ENCODE results near the gene IRX4.
A peak's percentile ranks its signal among the peaks of the same experiment; 100 is the strongest.

IRX4 gene

DNA sequence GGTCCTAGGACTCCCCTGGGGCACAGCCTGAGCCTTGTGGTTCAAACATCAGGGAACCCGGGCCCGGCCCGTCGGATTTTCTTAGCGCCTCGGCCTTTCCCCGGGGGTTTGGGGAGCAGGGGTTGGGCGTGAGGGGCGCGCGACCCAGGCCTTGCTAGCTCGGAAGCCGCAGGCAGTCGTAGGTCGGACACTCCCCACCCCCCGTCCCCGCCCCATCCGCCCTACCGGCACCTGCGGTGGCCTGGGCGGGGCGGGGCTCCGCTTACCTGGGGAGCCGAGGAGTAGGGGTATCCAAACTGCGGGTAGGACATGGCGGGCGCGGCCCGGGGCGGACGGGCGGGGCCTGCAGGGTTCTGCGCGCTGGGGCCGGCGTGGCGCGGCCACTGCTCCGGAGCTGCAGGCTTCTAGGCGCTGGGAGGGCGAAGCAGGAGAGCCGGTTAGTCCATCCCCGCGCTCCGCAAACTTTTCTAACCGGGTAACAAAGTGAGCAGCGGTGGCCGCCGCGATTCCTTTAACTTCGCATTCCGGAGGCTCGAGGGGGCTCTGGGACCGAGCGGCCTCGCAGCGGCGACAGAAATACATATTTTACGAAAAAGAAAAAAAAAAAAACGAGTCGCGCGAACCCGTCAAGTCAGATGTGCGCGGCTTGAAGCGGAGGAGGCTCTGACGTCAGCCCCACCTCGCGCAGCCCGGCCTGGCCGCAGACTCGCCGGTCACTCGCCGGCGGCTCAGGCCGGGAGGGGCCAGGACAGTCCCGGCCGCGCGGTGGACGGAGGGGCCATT is at the start of gene IRX4:
TSS of gene IRX4 (minus strand) at position 589 of the 783 bp plus-strand sequence. CDS start at position 311, 278 bp downstream.
- DNase-seq (ENCODE audit: low spot score): no peak

DNA sequence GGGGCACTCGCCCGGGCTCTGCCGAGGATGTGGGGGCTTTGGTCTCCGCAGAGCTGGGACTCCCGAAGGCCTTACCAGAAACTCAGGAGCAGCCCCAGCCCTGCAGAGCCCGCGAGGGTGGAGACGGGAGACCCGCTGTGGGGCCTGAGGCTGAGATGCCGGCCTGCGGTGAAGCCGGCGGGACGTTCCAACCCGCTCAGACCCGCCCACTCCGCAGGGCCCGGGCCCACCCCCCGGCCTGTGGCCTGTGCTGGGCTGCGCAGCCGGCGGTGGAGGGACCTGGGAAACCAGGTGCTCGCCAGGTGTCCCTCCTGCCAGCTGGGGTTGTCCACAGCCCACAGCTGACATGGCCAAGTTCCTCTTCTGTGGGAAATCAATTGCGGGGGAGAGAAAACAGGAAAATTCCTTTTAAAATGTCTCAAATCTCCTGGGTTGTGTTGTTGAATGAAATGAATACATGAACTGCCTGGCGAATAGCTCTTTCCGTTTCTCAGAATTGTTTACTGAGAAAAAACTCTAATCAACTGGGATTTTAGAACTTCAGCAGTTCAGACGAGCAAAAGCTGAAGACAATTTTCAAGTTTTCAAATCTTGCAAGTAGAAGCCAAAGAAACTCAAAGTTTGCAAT is 49.0 kb upstream of the IRX4 start:
- peak; percentile 75 for DNase-seq (ENCODE audit: low spot score)

DNA sequence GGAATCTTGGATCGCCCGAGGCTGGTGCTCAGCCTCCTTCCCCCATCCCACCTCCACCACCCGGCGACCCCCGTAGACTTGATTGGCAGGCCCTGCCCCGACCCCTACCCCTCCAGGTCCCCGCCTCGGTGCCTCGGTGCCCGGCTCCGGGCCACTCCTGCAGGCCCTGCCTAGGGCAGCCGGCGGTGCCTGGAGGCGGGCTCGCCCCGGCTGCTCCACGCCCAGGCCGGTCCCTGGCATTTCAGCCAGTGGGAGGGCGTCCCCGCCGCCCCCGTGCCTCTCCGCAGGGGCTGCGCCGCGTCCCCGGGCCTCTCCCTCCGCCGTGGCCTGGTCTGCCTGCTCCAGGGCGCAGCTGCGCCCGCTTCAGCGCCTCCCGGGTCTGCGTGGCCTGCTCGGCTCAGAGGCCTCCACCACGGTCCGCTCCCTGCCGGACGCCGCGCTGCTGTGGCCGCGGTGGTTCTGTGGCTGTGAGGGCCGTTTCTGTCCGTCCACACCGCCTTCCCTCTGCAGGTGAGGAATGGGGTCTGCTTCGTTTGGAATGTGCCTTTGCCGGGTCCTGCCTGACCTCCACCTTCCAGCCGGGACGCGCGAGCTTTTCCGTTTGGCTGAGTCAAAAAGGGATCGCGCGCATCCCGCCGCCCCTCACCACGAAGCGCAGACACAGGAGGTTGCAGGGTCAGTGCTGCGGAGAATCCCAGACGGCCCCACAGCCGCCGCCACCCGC is 48.3 kb upstream of the IRX4 start:
- DNase-seq (ENCODE audit: low spot score): peak; percentile 82

DNA sequence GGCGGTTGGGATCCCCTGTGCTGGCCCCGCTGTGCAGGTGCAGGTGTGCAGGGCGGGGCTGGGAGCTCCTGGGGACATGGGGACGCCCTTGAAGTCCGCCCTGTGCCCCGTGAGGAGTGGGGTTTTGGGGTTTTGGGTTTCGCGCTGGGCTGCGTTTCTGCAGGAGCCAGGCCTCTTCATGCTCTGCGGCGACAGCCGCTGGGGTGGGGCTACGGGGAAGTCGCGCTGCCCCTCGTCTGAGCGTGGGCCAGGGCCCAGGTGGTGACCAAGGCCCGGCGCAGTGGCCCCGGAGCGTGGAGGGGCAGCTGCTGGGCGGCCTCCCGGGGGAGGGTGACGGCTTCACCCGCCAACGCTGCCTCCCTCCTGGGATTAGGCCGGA is 47.8 kb upstream of the IRX4 start:
- peak; percentile 30 for DNase-seq (ENCODE audit: low spot score)

DNA sequence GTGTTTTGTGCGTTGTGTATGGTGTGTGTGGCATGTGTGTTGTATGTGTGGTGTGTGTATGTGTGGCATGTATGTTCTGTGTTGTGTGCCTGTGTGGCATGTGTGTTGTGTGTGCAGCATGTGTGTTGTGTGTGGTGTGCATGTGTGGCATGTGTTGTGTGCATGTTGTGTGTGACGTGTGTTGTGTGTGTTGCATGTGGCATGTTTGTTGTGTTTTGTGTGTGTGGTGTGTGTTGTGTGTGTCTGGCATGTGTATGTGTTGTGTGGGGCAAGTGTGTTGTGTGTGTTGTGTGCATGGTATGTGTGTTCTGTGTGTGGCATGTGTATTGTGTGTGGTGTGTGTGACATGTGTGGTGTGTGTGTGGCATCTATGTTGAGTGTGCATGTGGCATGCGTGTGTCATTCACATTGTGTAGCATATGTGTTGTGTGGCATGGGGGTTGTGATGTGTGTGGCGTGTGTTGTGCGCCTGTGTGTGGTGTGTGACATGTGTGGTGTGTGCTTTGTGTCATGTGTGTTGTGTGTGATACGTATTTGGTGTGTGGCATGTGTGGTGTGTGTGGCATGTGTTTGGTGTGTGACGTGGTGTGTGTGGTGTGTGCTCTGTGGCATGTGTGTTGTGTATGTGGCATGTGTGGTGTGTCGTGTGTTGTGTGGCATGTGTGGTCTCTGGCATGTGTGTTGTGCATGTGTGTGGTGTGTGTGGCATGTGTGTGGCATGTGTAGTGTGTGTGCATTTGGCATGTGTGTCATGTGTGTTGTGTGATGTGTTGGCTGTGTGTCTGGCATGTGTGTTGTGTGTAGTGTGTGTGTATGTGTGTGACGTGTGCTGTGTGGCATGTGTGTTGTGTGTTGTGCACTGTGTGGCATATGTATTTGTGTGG is 46.6 kb upstream of the IRX4 start:
- DNase-seq (ENCODE audit: low spot score): no peak

DNA sequence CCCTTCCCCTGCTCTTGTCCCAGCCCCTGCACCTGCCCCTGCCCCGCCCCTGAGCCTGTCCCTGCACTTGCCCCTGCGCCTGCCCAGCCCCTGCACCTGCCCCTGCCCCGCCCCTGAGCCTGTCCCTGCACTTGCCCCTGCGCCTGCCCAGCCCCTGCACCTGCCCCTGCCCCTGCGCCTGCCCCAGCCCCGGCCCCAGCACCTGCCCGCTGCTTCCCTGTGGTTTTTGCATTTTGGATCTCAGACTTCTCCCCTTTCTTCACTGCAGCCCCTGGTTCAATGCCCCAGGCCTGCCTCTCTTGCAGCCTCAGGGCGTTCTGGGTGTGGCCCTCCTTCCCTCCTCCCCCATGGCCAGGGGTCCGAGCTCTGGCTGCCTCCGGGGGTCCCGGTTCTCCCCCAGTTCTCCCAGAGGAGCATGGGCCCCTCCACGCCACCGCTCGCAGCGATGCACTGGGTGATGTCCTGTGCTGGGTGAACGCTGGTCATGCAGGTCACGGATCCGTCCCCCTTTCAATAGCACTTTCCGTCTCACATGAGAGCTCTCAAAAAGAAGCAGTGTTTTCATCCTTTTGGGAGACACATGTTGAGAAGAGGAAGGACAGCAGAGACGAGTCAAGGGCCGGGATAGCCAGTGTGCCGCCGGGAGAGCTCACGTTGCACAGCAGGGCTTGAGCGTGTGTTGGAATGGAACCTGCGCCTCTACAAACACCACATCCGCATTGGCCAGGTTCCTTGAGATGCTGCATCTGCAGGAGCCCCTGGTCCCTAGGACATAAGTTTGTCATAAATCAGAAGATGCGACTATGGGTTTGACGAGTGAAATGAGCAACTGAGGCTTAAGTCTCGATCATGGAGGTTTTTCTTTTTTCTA is 44.0 kb upstream of the IRX4 start:
- DNase-seq (ENCODE audit: low spot score): no peak

DNA sequence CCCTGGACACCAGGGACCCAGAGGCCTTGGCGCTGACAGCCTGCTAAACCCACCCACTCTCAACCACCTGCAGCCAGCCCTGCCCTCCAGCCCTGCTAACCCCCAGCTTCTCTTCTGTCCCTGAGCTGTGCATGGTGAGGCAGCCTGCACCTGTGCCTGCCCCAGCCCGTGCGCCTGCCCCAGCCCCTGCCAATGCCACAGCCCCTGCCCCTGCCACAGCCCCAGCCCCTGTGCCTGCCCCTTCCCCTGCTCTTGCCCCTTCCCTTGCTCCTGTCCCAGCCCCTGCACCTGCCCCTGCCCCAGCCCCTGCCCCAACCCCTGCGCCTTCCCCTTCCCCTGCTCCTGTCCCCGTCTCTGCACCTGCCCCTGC is 43.3 kb upstream of the IRX4 start:
- DNase-seq (ENCODE audit: low spot score): no peak

DNA sequence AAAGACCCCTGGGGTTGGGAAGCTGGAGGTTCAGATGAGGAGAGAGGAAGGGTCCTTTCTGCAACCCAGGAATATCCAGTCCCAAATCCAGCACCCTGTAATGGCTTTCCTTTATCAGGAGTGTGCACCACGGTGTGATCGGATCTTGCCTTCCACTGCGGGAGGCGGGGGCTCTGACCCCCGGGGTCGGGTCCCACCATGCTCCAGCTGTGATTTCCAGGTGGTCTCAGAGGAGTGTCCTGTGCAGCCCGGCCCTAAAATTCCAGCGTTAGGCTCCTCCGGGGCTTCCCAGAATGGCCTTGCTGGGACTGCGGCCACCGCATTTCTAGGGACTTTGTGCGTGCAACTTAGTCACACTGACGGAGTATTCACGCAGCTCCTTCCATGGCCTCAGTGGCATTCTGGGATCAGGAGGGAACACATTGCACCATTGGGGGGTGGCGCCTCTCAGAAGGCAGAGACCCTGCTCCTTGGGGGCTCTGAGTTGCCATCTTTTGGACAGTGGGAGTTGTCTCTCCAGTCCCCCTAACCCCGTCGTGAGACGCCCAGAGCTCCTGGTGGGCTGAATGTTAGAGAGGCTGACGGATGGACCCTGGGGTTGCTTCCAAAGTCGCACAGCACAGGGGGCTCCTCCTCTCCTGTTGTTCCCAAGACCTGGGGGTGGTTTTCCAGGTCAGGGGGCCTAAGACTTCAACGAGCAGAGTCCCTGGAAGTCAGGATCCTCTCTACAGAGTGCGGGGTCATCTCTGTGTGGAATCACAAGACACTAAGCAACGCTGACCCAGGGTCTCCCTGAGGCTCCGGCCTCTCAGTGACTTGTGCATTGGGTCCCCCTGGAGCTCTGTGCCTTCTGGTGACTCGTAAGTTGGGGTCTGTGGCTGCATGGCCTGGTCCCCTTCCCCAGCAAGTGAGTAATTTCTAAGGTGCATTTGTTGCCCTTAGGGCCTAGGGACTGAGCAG is 42.7 kb upstream of the IRX4 start:
- no peak for DNase-seq (ENCODE audit: low spot score)

DNA sequence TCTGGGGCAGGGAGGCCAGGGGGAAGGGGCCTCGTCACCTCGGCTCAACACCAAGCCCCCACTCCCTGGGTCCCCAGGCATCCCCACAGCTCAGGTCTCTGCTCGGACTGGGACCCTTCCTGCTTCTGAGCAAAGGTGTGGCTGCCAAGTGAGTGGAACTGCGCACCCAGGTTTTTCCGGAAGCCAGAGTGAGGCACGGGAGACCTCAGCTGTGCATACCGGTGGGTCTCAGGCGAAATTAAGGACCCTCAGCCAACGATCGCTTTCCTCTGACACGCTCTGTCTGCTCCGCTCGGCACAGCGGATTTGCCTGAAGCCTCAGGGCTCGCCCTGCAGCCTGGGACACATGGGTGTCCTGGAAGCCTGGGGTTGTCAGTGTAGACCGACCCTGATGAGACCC is 41.0 kb upstream of the IRX4 start:
- no peak for DNase-seq (ENCODE audit: low spot score)

DNA sequence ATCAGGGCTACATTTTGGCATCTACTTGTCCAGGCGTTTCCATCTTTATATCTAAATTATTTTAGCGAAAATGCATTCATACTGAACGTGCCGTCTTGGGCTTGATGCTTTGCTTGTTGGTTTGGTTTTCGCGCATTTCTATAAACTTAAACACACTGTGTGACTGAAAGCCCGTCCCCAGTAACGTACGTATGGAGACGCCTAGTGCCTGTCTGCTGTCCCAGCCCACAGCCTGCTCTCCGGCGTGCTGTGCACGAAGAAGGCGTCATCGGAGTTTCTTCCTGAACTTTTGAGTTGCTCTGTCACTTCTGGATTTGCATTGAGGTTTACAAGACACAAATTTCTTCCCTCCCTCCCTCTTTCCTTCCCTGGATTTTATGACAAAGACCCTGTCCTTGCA is 40.6 kb upstream of the IRX4 start:
- DNase-seq (ENCODE audit: low spot score): no peak

DNA sequence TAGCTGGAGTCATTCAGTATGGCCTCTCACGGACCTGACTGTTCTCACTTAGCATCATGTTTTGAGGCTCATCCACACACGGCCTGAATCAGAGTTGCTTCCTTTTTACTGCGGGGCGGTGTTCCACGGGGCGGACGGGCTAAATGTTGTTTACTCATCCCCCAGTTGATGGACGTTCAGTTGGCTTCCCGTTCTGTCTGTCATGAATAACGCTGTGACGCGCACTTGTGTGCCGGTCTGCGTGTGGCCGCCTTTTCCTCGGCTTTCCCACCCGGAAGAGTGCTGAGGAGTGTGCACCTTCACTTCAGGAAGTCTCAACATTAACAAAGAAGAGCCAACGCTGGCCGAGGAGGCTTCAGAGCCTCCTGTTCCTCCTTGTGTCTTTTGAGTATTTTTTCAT is 39.0 kb upstream of the IRX4 start:
- DNase-seq (ENCODE audit: low spot score): no peak

DNA sequence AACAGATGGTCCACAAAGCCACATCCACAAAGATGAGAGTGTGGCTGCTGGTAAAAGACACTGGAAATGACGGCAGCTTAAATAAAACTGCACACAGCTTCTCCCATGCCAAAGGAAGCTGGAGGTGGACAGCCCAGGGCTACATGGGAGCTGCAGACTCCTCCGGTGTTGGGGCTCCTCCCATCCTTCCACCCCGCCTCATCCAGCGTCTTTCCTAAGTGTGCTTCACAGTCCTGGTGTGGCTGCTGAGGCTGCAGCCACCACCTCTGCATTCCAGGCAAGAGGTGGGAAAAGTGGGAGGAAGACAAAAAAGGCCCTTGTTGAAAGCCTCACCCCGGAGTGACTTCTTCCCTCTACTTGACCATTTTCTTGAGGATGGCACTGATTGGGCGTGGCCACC is 37.0 kb upstream of the IRX4 start:
- DNase-seq (ENCODE audit: low spot score): no peak

DNA sequence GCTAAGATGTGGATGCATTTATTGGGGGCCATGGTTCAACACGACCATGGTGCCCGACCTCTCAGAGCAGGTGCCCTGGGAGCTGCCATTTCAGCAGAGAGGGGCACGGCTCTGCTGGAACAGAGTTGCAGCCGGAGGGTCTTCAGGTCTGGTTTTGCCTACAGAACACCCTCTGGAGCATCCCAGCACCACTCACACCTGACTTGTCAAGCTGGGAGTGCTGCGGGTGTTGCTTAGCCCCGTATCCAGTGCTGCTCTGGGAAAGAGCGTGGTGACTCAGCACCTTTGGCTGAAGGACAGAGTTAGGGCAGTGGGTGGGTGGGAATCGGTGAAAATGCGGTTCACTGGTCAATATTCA is 36.5 kb upstream of the IRX4 start:
- no peak for DNase-seq (ENCODE audit: low spot score)

DNA sequence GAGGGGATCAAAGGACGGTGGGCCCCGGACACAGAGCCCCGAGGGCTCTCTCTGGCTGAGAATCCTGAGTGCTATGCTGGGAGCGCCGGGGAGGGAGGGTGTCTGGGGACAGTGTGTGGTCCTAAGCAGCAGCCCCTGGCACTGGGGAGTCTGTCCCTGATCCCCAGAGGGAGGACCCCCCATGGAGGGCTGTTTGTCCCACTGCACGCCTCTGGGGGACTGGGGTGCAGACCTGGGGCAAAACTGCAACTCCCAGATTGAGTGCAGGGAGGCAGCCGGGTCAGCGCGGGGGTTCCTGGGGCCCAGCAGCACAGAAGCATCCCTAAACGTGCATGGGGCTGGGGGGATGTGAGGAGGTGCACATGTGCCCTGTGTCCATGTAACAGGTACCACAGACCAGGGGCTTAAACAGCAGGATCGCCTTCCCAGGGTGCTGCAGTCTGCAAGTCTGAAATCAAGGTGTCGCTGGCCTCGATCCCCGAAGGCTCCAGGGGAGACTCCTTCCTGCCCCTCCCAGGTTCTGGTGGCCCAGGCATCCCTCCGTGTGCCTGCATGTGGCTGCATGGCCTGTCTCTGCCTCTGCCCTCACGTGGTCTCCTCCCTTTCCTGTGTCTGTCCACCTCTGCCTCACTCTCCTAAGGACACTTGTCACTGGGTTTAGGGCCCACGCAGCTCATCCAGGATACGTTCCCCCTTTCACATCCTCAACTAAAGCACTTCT is 35.9 kb upstream of the IRX4 start:
- DNase-seq (ENCODE audit: low spot score): no peak

DNA sequence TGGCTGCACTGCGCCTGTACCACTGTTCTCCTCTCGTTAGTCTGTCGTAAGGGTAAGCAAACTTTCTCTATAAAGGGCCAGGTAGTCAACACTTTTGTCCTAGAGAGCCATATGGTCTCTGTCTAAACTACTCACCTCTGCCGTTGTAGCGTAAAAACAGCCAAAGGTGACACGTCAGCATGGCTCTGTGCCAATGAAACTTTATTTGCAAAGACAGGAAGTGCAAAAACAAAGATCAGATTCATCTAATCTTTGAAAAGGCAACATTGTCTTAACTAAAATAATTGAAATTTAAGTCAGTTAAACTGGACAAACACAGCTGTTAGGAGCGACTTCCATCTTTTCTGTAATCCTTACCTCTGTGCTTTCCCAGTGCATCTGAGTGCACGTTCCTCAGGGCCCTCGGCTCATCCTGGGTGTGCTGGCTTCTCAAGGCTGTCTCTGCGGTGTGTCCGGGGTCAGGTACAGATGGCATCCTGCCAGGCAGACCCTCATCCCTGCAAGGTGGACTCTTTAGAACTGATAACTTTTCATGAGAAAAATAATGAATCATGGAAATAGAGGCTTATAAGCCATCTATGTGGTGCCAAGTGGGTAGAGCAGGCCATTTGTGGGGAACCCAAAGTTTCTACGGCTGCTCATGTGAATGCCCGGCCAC is 35.2 kb upstream of the IRX4 start:
- DNase-seq (ENCODE audit: low spot score): no peak

DNA sequence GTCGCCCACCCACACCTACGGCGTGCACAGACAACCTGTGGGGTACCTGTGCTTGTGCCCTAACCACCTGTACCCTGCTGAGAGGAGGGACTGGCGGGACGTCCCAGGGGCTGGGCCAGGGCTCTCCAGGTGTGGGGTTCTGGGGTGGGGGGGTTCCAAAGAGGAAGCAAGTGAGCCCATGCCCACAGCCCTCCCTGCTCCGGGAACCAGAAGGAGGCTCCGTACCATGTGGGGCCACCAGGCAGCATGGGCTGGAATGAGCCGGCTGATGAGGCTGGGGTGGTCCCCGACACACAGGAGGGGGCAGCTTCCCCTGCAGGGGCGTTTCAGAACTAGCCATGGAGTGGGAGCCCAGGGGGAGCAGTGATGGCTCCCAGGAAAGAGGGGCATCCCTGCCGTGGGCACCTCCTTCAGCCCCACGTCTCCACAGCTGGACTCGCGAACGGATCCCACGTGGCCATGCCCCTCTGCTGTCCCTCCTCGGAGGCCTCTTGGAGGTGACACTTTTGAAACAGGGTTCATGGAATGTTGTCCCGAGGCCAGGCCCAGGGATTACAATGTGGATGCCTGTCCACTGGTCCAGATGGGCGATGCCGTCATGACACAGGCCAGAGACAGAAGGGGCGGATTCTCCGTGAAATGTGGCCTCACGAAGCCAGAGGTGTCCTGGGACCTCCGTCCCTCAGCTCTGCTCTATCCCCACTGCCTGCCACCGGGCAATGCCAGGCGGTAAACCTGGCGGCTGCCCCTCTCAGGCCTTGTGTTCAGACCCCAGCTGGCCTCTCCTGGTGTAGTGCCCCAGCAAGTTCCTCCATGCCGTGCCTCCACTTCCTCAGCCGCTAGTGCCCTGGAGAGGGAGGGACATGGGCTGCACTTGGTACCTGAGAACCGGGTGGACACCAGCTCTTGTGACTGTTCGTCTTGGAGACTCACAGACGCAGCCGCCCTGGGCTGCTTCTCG is 33.6 kb upstream of the IRX4 start:
- no peak for DNase-seq (ENCODE audit: low spot score)

DNA sequence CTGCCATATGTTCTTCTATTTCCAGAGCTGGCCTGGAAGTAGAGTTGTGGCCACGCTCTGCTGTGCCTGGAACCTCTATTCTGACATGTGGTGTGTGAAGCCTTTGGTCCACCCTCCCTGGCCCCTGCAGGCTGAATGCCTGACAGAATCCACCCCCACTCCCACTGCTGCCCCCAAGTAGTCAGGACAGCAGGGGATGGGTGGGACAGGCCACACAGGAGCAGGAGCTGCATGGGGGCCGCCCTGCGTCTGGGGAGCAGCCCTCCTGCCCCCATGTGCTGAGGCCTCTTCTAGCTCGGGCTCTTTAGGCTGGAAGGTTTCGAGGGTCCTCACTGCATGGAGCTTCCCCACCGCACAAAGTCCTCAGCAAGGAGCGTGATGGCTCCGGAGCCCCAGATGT is 32.6 kb upstream of the IRX4 start:
- no peak for DNase-seq (ENCODE audit: low spot score)

DNA sequence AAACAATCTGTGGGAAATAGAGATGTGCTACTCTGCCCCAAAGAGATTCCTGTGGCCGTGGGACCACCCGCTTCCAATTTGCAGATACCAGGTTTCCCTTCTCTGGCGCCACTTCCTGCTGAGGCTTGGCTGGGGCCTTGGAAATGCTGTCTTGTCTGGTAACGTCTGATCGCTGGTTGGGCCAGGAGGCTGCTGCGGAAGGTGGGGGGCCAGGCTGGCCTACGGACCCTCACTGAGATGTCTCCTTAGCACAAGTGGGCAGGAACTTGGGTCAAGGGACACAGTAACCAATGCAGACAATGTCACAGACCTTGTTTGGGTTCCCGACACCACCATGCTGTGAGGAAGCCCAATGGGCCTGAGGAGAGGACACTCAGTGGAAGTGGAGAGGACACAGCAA is 31.7 kb upstream of the IRX4 start:
- no peak for DNase-seq (ENCODE audit: low spot score)
